Kasumi-1 (cell line): ENCODE data around the gene DVL2.
"Not testable (repeated sequence)": the region's sequence is repeated elsewhere in the genome, so short reads cannot be mapped to it uniquely, and the experiment has no call there.

Experiments
- DNase-seq, 2 experiments: peaks; one replicate each; lab custom pipeline; 2025; lab: John Stamatoyannopoulos, UW

The DVL2 gene

GRCh38 chr17:7196651-7197401 lies 37.5 kb downstream of the DVL2 start:
- no peak for DNase-seq

- DNase-seq: no peak
Measured at GRCh38 chr17:7195971-7196370, 38.3 kb downstream of the DVL2 start.

- DNase-seq: no peak
Measured at GRCh38 chr17:7192271-7192937, 41.9 kb downstream of the DVL2 start.

DNA sequence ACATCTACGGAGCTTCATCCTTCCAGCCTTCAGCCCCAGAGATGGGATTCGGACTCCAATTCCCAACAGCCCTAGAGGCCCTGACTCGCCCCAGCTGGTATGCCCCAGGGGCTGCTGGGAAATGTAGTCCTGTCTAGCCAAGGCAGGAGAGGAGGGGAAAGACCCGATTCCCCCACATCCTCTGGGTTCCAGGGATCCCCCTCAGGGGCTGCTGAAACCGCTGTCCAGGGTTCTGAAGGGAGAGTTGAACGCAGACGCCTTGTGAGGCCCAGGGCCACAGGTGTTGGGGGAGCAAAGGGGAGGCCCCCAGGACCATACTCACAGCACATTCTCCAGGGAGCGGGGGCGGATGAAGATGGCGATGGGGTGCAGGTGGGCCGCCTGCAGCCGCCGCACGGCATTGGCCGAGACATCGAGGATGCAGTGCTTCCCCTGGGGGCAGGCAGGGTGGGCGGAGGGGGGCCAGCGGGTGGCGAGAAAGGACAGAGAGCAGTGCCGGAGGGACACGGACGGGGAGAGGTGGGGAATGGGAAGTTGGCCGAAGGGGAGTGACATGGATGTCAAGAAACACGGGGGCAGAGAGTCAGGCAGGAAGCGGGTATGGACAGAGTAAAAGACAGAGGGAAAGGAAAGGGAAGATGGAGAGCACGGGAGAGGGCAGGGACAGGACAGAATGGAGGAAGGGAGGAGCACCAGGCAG lies 42.6 kb downstream of the DVL2 start:
- DNase-seq: peak; percentile 13 to 16

GRCh38 chr17:7191069-7191468 lies 43.2 kb downstream of the DVL2 start:
- no peak for DNase-seq

DNA sequence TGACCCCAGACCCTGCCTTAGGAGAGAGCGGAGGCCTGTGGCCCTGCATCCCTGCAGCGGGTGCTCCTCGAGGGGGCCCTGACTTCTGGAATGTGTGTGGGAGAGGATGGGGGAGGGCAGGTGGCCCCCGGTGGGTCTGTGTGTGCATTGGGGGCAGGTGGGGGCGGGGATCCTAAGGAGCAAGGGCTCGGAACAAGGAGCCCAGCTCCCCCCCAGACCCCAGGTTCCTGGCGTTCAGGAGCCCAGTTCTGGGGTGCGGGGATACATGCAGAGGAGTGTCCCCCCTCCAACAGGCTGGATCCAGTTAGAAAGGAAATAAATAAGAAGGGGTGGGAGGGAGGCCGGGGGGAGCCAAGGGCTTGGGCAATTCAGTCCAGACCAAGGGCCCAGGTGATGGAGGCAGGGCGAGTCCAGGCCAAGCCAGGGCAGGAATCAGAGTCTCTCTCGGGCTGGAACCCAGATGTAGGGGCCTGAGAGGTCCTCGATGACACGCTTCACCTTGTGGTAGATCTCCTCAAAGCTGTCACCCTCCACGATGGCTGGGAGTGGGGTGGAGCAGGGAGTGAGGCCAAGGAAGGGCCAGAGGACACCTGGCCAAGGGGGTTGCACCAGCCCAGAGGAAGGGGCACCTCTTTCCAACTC lies 43.9 kb downstream of the DVL2 start:
- no peak for DNase-seq

GRCh38 chr17:7186241-7186640 lies 48.1 kb downstream of the DVL2 start:
- peak; percentile 6 to 13 for DNase-seq

- DNase-seq: no peak
Measured at GRCh38 chr17:7184647-7185046, 49.7 kb downstream of the DVL2 start.

GRCh38 chr17:7184091-7184488 lies 50.2 kb downstream of the DVL2 start:
- DNase-seq: no peak

- DNase-seq: no peak
Measured at GRCh38 chr17:7183433-7184090, 50.8 kb downstream of the DVL2 start.

DNA sequence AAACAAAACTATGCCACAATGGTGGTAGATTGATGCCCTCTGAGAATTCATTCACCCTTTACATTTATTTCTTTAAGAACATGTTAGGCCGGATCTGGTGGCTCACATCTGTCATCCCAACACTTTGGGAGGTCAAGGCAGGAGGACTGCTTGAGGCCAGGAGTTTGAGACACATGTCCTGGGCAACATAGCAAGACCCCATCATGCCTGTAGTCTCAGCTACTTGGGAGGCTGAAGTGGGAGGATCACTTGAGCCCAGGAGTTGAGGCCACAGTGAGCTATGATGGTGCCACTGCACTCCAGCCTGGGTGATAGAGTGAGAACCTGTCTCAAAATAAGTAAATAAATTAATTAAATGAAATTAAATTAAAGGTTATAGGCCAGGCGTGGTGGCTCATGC lies 52.2 kb downstream of the DVL2 start:
- DNase-seq: not testable (repeated sequence)

GRCh38 chr17:7179317-7180254 lies 54.7 kb downstream of the DVL2 start, which contains the start of gene ASGR1:
Gene ASGR1 (minus strand): TSS chr17:7179370. CDS start chr17:7178563, 807 bp downstream.
- no peak for DNase-seq

DNA sequence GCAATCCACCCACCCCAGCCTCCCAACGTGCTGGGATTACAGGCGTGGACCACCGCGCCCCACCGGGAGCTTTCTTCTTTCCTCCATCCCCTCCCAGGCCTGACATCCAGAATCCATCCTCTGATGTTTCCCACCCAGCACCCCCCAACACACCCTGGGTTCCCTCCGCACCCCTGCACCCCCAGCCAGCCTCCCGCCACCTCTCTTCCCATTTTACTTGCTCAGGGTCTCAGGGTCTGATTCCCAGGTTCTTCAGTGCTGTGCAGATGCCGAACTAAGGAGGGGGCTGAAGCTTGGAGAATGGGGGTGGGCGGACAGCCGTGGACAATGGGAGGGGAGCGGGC lies 55.4 kb downstream of the DVL2 start:
- no peak for DNase-seq

- no peak for DNase-seq
Measured at GRCh38 chr17:7177954-7178477, 56.3 kb downstream of the DVL2 start.

DNA sequence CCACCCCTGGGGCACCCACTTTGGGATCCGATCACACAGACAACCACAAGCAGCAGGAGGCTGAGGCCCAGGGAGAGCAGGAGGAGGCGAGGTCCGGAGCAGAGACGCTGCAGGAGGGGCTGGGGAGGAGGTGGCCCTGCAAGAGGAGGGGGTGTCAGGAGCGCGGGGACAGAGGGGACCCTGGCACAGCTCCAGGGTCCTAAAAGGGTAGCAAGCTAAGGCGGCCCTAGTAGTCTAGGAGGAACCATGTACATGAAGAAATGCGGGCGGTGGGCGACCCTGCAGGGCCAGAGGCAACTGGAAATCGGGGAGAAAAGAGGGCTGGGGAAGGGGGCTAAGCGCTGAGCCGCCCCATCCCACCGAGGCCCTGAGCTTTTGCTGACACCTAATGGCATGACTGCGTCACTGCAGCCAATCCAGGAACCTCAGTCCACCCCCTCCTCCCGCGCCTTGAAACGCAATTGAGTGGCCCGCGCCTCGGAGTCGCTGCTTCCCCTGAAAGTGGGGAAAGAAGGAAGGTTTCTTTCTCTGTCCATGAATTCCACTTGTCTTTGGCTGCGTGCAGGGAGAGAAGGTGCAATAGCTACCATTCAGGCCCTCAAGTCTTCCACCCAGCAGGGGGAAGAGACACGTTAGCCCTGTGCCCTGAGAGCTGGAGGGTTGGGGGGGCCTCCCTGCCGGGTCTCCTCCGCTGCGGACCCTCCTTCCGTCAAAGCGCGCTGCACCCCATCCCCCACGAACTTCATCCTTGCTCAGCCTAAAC lies 56.9 kb downstream of the DVL2 start:
- peak; percentile 22 to 38 for DNase-seq

- DNase-seq: no peak
Measured at GRCh38 chr17:7176841-7177190, 57.5 kb downstream of the DVL2 start.

DNA sequence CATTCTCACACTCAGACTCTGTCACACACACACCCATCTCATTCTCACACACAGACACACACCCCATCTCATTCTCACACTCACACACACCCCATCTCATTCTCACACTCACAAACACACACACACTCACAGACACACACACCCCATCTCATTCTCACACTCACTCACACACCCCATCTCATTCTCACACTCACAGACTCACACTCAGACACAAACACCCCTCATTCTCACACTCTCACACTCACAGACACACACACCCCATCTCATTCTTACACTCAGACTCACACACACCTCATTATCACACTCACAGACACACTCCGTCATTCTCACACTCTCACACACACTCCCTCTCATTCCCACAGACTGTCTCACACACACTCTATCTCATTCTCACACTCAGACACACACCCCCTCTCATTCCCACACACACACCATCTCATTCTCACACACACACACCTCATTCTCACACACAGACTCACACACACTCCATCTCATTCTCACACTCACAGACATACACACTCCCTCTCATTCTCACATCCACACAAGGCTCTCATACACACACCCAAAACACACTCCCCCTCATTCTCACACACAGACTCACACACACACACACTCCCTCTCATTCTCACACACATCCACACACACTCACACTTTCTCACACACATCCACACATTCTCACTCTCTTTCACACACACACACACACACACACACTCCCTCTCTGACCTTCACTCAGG lies 58.0 kb downstream of the DVL2 start:
- no peak for DNase-seq
